GM18498 (cell line): ENCODE measurements around the gene NAPB.

Source experiments
- ATAC-seq: cut with Tn5 transposase; IDR thresholded peaks from one replicate; pipeline ENCODE4 v1.9.1; 2021; ENCODE audit warnings: mild to moderate bottlenecking, moderate library complexity; ENCODE audit not compliant: unreplicated experiment

Gene NAPB

GRCh38 chr20:23438661-23439060 lies 17.4 kb upstream of the NAPB start:
- no peak for ATAC-seq

DNA sequence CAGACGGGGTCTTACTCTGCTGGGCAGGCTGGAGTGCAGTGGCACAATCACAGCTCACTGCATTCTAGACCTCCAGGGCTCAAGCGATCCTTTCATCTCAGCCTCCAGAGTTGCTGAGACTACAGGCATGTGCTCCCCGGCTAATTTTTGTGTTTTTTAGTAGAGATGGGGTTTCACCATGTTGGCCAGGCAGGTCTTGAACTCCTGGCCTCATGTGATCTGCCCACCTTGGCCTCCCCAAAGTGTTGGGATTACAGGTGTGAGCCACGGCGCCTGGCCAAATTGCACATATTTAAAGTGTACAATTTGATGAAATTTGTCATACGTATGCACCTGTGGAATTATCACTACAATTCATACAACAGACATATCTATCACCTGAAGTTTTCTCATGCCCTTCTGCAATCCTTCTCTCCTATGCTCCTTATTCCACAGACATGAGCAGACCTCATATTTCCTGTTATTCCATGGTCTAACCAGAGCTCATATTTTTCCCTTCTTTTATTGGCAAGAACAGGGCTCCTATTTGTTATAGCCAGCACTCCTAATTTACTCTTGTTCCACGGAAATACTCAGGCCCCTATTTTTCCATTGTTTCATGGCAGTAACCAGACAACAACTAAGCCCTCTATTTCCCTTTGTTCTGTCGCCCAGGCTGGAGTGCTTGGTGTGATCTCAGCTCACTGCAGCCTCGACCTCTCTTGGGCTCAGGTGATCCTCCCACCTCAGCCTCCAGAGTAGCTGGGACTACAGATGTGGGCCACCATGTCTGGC lies 16.0 kb upstream of the NAPB start:
- ATAC-seq, result no peak

GRCh38 chr20:23436681-23437080 lies 15.4 kb upstream of the NAPB start:
- ATAC-seq, result no peak

DNA sequence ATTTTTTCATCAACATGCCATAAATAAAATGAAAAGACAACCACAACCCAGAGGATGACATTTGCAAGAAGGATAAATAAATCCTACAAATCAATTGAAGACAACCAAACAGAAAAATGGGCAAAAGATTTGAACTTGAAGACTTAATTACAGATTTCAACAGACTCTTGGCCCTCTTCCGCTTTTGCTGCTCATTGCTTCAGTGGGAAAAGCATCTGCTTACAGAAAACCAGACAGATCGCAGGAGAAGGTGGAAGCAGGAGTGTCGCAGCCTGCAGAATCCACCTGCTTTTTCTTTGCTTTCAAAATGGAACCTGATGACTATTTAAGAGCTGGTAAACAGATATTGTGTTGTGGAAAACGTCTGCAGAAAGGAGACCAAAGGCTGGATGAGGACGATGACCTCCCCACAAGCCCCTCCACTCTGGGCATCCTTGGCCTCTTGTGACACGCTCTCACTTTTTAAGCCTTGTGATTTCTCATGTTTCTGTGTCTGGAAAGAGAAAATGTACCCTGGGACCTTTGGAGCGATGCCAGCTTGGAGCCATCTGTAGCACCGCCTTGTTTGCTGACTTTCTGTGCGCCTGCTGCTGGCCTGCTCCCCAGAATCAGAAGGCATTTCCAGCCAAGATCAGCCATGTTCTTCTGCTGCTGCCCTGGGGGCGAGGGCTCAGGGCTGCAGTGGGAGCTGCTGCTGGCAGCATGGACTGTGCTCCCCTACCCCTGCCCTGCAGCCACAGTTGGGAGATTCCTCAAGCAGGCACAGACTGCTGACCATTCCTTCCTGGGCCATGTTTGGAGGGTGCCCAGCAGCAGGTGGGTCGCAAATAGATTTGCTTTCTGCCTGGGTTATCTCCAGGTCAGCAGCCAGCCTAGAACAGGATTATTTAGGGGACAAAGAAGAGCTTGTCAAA lies 14.6 kb upstream of the NAPB start:
- no peak for ATAC-seq

- ATAC-seq, result no peak
These were observed 13.4 kb upstream of the NAPB start for GRCh38 chr20:23434521-23435313.

- no peak for ATAC-seq
These were observed 12.3 kb upstream of the NAPB start for GRCh38 chr20:23433628-23434027.

- no peak for ATAC-seq
These were observed 3.8 kb upstream of the NAPB start for GRCh38 chr20:23425129-23425528.

DNA sequence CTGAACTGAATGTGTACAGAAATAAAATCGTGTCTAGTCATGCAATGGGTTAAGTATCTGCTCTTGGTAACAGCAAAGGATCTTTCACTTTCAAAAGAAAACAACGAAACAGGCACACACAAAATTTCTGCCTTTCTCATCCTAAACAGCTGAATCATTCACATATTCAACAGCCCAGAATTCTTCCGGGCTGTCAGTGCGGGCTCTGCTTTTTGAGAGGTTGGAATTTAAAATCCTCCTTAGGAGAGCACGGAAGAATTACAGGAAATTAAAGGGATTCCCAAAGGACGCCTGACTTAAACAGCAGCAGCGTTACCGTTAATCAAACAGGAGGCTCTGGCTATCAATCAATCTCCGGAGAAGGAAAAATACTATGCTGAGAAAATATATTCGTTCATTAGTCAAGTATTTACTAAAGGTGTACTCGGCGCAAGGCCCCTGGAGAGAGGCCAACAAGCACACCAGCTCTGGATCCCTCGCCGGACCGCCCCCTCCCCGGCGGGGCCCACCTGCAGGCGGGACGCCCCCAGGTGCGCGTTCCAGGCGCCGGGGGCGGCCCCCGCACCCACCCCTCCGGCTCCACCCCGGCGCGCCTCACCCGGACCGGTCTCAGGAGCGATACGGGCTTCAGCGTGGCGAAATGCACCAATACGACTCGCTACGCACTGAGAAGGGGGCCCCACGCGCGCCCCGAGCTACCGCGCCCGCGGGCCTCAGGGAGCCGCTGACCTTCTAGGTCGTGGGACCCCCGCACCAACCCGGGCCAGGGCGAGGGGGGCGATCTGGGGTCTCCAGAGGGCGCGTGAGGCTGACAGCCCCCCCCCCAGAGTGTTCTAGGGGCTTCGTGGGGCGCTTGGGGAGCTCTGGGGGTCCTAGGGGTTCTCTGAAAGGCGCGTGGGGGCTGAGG lies 1.0 kb downstream of the NAPB start:
- peak; percentile 42 for ATAC-seq

DNA sequence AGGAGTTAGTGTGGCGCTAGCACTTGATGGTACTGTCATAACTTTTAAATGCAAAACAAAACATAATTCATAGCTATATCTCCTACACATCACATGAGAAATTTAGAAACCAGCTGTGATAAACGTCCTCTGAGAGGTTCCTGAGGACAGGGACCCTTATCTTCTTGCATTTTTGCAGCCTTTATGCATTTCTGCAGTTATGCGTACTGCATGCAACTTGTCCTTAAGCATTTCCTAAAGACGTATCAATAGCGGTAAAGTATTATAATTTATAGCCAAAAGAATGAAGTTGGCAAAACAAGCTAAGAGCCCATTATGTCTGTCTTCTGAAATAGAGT lies 1.7 kb downstream of the NAPB start:
- no peak for ATAC-seq

DNA sequence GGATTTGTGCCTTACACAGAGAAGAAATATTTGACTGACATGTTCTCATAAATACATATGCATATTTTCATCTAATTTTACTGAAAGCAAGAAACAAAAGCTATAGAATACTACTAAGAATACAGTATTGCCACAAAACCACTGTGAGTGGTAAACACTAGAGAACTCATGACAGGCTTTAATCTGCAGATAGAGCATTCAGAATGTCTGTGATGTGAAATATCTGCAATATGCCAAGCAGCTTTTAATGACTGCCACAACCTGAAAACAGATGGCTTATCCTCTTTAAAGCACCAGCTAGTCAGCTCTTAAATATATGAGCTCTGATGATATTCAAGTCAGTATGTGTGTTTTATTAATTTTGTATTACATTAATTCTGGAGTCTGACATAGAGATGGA lies 3.4 kb downstream of the NAPB start:
- ATAC-seq, result no peak

DNA sequence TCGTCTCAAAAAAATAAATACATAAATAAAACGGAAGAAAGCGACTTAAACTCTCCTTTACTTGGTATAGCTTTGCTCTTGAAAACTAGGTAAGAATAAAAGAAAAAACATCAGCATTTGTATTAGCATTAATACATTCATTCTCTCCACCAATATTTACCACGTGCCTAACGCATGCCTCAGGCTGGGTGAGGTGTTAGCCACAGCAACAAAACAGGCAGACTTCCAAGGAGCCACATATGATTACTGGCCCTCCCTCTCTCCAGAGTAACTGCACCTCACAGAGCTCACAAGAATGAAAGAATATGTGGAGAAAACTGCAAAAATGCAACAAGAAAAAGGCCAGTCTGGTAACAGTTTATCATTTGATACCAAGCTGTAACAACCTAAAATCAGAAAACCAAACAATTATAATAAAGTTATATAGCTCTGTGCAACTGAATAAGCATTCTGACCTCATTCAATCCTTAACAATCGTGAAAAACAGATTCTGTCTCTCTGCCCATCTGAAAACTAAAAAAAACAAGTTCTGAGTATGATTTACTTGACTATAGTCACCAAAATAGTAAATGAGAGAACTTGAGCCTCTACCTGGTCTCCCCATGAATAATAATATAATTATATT lies 5.2 kb downstream of the NAPB start:
- no peak for ATAC-seq

GRCh38 chr20:23415555-23415954 lies 5.7 kb downstream of the NAPB start:
- no peak for ATAC-seq

- ATAC-seq, result no peak
These were observed 6.6 kb downstream of the NAPB start for GRCh38 chr20:23414526-23415188.

DNA sequence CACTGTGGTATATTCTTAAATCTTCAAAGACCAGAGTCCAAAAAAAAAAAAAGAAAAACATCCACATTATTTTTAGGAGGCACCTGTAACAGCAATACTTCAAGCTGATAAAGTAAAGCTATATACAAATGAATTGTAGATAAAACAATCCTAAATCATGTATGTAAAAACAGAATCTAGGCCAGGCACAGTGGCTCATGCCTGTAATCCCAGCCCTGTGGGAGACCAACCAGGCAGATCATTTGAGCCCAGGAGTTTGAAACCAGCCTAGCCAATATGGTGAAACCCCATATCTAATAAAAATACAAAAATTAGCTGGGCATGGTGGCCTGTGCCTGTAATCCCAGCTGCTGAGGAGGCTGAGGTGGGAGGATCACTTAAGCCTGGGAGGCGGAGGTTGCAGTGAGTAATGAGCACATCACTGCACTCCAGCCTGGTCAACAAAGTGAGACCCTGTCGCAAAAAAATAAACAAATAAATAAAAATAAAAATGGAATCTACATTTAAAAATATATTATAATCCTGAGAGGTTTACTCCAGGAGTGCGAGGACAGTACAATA lies 7.3 kb downstream of the NAPB start:
- ATAC-seq, result no peak

- ATAC-seq, result no peak
These were observed 9.3 kb downstream of the NAPB start for GRCh38 chr20:23412026-23412425.

DNA sequence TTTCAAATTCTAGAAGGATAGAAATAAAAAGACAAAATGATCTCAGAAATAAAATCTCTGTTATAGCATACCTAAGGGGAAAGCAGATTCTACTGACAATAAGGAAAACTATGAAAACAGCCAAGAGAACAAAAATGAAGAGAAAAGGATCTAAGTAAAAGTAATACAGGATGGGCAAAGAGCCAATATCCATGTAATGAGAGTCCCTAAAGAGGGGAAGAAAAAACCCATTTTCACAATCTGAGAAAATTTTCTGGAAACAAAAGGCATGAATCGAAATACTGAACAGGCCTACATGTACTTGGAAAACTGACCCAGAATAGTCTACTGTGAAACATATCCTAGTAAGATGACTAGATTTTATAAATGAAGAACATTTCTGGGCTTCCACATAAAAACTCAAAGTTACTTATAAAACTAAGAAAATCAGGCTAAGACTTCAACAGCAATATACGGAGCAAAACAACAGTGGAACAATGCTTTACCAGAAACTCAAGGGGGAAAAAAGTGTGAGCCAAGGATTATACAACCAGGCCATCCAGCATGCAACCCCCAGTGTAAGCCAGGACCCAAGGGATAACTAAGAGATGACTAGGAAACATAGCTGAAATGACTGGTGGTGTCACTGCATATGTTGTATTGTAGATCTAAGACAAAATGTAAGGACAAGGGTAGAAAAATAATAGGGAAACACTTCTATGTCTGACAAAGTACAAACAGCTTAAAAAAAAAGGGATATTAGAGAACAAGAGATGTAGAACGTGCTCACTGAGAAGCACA lies 10.2 kb downstream of the NAPB start:
- no peak for ATAC-seq

GRCh38 chr20:23409800-23410199 lies 11.5 kb downstream of the NAPB start:
- no peak for ATAC-seq

GRCh38 chr20:23408957-23409356 lies 12.3 kb downstream of the NAPB start:
- ATAC-seq, result no peak
